Transverse colon (tissue), 4 donors: ENCODE results near the gene SLC30A9. TPM values are rescaled to one million over a fixed set of nuclear protein-coding genes. Genes with fewer than 3 reads are reported as not detected.

Experiments used
- DNase-seq: peaks from one replicate; pipeline ENCODE4 v3.0.0-alpha.2; 2019
- H3K27ac ChIP-seq, 4 donors: fragments of 200-600 bp; sonication (generic); 2 replicates each; pipeline ENCODE4 v1.5.1; 2016 to 2018; ENCODE audit warnings: inconsistent platforms in 4 of 4
- H3K27me3 ChIP-seq: fragments of 200-600 bp; sonication (generic); 2 replicates; pipeline ENCODE4 v1.5.1; 2017; ENCODE audit warnings: inconsistent platforms
- H3K36me3 ChIP-seq, 4 donors: fragments of 200-600 bp; sonication (generic); 2 replicates each; pipeline ENCODE4 v1.5.1; 2017 to 2019; ENCODE audit warnings: inconsistent platforms in 4 of 4
- H3K4me1 ChIP-seq, 4 donors: fragments of 200-600 bp; sonication (generic); 2 replicates each; pipeline ENCODE4 v1.5.1; 2017 to 2020; ENCODE audit warnings: inconsistent platforms in 4 of 4
- H3K4me3 ChIP-seq, 4 donors: fragments of 200-600 bp; sonication (generic); 1 replicate in 1 of 4; 2 replicates in 3 of 4; pipeline versions ENCODE4 v1.5.1 to v1.6.1; 2017 to 2019; ENCODE audit warnings: inconsistent platforms in 4 of 4
- H3K9me3 ChIP-seq, 2 donors: fragments of 200-600 bp; sonication (generic); 2 replicates each; pipeline ENCODE4 v1.5.1; 2017 to 2019; ENCODE audit warnings: inconsistent platforms in 2 of 2
- CTCF ChIP-seq, 5 experiments: fragments of 200-600 bp in 3 of 5; fragments of 450-650 bp in 2 of 5; sonication (generic) in 3 of 5; IDR thresholded peaks; 1 replicate in 2 of 5; 2 replicates in 3 of 5; pipeline ENCODE4 v1.5.1; 2016 to 2017; ENCODE audit warnings: antibody characterized with exemption in 5 of 5, inconsistent platforms in 3 of 5, mild to moderate bottlenecking in 2 of 5, moderate library complexity in 1 of 5
- EP300 ChIP-seq: sonication (generic); formaldehyde crosslinking; IDR thresholded peaks from one replicate; pipeline ENCODE4 v1.6.1; 2017; ENCODE audit warnings: antibody characterized with exemption, low read depth
- POLR2A ChIP-seq: fragments of 450-650 bp; IDR thresholded peaks from one replicate; pipeline ENCODE4 v1.6.1; 2016; ENCODE audit warnings: antibody characterized with exemption, mild to moderate bottlenecking, moderate library complexity
- POLR2AphosphoS5 ChIP-seq, 3 donors: sonication (generic); formaldehyde crosslinking; IDR thresholded peaks; one replicate each; pipeline ENCODE4 v1.6.1; 2016; ENCODE audit warnings: antibody characterized with exemption in 3 of 3
- WGBS, 2 donors: methylation state at CpG; one replicate each; pipeline ENCODE4 v1.1.5; 2018; ENCODE audit warnings: low coverage in 1 of 2; 5-methylcytosine and 5-hydroxymethylcytosine counted together
- in situ Hi-C, 4 donors: fragments of 200-750 bp; cut with MboI; loops; one replicate each; pipeline versions ENCODE4 v1.15.0 to v1.15.1; 2017; ENCODE audit warnings: low sequenced_read_pairs in 3 of 4, low pct_ligation_motif_present in 1 of 4, low pct_unique_long_range_greater_than_20kb in 1 of 4
- intact Hi-C: fragments of 100-400 bp; cut with DNase I; formaldehyde crosslinking; loops from one replicate; pipeline ENCODE4 v1.15.1; 2023; ENCODE audit warnings: low total_unique reads
- total RNA-seq, 4 donors: library from RNA; depleted of rRNA; stranded (reverse); fragments of >200 nt; gene quantifications; one replicate each; pipeline ENCODE4 v1.1.0, GENCODE V29; 2016

Gene SLC30A9
- total RNA-seq, 4 donors from 2014 or later = 42.6 to 59.8 (median 47.9) TPM

GRCh38 chr4:42112846-42113245 lies 122.5 kb downstream of the SLC30A9 start:
- WGBS, 2 donors = 46 to 59% methylated on average over 3 of the region's 3 CpGs
- Histone ChIP-seq H3K36me3 (no peaks in the 10 kb centered on the region), H3K4me3 (no peak overlapping the region), H3K27ac (no peak overlapping the region), H3K27me3 (no peaks in the 10 kb centered on the region), H3K4me1 (no peaks in the 10 kb centered on the region), H3K9me3 (no peaks in the 10 kb centered on the region)
- no peak for TF ChIP-seq POLR2AphosphoS5 (IDR thresholded peaks at IDR 0.05)
- no peak for TF ChIP-seq CTCF (IDR thresholded peaks at IDR 0.05)
- no peak for TF ChIP-seq EP300
- no peak for TF ChIP-seq POLR2A
- no peak for DNase-seq
- intact Hi-C loops = no loop called here
- in situ Hi-C loops = no loop called here

- TF ChIP-seq POLR2A (no peak), POLR2AphosphoS5 (IDR thresholded peaks at IDR 0.05) (no peak), CTCF (IDR thresholded peaks at IDR 0.05) (no peak), EP300 (no peak)
- no peak for DNase-seq
- H3K9me3 ChIP-seq = no peaks in the 10 kb centered on the region
- no peaks in the 10 kb centered on the region for H3K27me3 ChIP-seq
- H3K27ac ChIP-seq = no peak overlapping the region
- H3K4me1 ChIP-seq = no peaks in the 10 kb centered on the region
- H3K36me3 ChIP-seq = no peaks in the 10 kb centered on the region
- WGBS, 2 donors = 66 to 86% methylated on average over 4 to 12 of the region's 12 CpGs
- intact Hi-C loops = no loop called here
- in situ Hi-C loops = no loop called here
- no peak overlapping the region for H3K4me3 ChIP-seq
These were observed 129.6 kb downstream of the SLC30A9 start for GRCh38 chr4:42119886-42120285.

- in situ Hi-C loops = no loop called here
- no peak overlapping the region for H3K27ac ChIP-seq
- 71% methylated on average over 4 of the region's 4 CpGs; no CpG with 5 or more reads in 1 of the 2 donors for WGBS, 2 donors
- intact Hi-C loops = no loop called here
- no peaks in the 10 kb centered on the region for H3K27me3 ChIP-seq
- no peaks in the 10 kb centered on the region for H3K4me1 ChIP-seq
- DNase-seq = no peak
- TF ChIP-seq POLR2A = no peak
- no peak for TF ChIP-seq POLR2AphosphoS5 (IDR thresholded peaks at IDR 0.05)
- TF ChIP-seq EP300 = no peak
- no peak for TF ChIP-seq CTCF (IDR thresholded peaks at IDR 0.05)
- no peaks in the 10 kb centered on the region for H3K36me3 ChIP-seq
- H3K4me3 ChIP-seq = no peak overlapping the region
- no peaks in the 10 kb centered on the region for H3K9me3 ChIP-seq
These were observed 131.9 kb downstream of the SLC30A9 start for GRCh38 chr4:42122237-42122636.

- Histone ChIP-seq H3K4me3 (no peak overlapping the region), H3K27me3 (no peaks in the 10 kb centered on the region), H3K36me3 (no peaks in the 10 kb centered on the region), H3K27ac (no peak overlapping the region), H3K4me1 (no peaks in the 10 kb centered on the region), H3K9me3 (no peaks in the 10 kb centered on the region)
- no peak for DNase-seq
- WGBS, 2 donors = 66 to 67% methylated on average over 2 of the region's 2 CpGs
- TF ChIP-seq POLR2AphosphoS5 (IDR thresholded peaks at IDR 0.05) (no peak), CTCF (IDR thresholded peaks at IDR 0.05) (no peak)
- in situ Hi-C loops (no loop called here), intact Hi-C loops (no loop called here)
These were observed 132.8 kb downstream of the SLC30A9 start for GRCh38 chr4:42123071-42123644.
